SK-N-SH treated with all-trans-retinoic acid at 6 μM for 48 hours (cell line): Measurements from ENCODE around the gene FGGY.

Experiments used
- GLIS3 ChIP-seq: fragments of 250-450 bp; sonication (Bioruptor Pico); IDR thresholded peaks from 2 replicates; pipeline ENCODE4 v1.5.0; 2020; ENCODE audit warnings: mild to moderate bottlenecking, moderate library complexity
- ZNF565 ChIP-seq: fragments of 450-650 bp; formaldehyde crosslinking; conservative IDR thresholded peaks from 2 replicates; pipeline ENCODE4 v1.5.0; 2020; ENCODE audit warnings: low read depth, mild to moderate bottlenecking, moderate library complexity
- TF ChIP-seq, protein P1 (sequence below): fragments of 250-450 bp; sonication (Bioruptor Pico); IDR thresholded peaks from 2 replicates; pipeline ENCODE4 v1.5.1; 2021; ENCODE audit warnings: mild to moderate bottlenecking, moderate library complexity
- TF ChIP-seq, protein P2 (sequence below): fragments of 250-450 bp; sonication (Bioruptor Pico); IDR thresholded peaks from 2 replicates; pipeline ENCODE4 v1.8.0; 2020; ENCODE audit warnings: mild to moderate bottlenecking, moderate library complexity, borderline replicate concordance
- TF ChIP-seq, protein P3 (sequence below): fragments of 250-450 bp; sonication (Bioruptor Pico); IDR thresholded peaks from 2 replicates; pipeline ENCODE4 v1.8.0; 2021; ENCODE audit warnings: low read depth, mild to moderate bottlenecking, moderate library complexity, borderline replicate concordance

DNA sequence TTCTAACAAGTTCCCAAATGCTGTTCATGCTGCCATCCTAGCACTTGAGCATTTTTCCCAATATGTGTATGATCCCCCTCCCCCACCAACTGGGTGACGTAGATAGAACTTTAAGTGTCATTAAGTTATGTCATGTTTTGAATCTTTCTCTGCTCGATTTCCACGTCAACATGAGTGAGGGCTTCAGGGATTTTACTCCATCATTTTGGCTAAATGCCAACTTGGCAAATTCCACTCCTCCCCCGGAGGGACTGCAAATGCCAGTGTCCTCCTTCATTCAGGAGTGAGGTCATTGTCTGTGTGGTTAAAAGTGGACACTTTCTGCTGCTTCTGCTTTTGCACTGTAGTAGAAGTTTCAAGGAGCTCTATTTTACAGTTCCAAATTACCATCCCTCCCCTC is 201.7 kb downstream of the FGGY start:
- TF ChIP-seq, protein P1, sequence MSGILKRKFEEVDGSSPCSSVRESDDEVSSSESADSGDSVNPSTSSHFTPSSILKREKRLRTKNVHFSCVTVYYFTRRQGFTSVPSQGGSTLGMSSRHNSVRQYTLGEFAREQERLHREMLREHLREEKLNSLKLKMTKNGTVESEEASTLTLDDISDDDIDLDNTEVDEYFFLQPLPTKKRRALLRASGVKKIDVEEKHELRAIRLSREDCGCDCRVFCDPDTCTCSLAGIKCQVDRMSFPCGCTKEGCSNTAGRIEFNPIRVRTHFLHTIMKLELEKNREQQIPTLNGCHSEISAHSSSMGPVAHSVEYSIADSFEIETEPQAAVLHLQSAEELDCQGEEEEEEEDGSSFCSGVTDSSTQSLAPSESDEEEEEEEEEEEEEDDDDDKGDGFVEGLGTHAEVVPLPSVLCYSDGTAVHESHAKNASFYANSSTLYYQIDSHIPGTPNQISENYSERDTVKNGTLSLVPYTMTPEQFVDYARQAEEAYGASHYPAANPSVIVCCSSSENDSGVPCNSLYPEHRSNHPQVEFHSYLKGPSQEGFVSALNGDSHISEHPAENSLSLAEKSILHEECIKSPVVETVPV (CRISPR knock-in tag), result no peak
- TF ChIP-seq GLIS3 (CRISPR knock-in tag), result no peak
- TF ChIP-seq, protein P2, sequence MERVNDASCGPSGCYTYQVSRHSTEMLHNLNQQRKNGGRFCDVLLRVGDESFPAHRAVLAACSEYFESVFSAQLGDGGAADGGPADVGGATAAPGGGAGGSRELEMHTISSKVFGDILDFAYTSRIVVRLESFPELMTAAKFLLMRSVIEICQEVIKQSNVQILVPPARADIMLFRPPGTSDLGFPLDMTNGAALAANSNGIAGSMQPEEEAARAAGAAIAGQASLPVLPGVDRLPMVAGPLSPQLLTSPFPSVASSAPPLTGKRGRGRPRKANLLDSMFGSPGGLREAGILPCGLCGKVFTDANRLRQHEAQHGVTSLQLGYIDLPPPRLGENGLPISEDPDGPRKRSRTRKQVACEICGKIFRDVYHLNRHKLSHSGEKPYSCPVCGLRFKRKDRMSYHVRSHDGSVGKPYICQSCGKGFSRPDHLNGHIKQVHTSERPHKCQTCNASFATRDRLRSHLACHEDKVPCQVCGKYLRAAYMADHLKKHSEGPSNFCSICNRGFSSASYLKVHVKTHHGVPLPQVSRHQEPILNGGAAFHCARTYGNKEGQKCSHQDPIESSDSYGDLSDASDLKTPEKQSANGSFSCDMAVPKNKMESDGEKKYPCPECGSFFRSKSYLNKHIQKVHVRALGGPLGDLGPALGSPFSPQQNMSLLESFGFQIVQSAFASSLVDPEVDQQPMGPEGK (CRISPR knock-in tag), result no peak
- TF ChIP-seq, protein P3, sequence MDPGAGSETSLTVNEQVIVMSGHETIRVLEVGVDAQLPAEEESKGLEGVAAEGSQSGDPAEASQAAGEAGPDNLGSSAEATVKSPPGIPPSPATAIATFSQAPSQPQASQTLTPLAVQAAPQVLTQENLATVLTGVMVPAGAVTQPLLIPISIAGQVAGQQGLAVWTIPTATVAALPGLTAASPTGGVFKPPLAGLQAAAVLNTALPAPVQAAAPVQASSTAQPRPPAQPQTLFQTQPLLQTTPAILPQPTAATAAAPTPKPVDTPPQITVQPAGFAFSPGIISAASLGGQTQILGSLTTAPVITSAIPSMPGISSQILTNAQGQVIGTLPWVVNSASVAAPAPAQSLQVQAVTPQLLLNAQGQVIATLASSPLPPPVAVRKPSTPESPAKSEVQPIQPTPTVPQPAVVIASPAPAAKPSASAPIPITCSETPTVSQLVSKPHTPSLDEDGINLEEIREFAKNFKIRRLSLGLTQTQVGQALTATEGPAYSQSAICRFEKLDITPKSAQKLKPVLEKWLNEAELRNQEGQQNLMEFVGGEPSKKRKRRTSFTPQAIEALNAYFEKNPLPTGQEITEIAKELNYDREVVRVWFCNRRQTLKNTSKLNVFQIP (CRISPR knock-in tag), result no peak
- TF ChIP-seq ZNF565 (CRISPR knock-in tag), result no peak
